IMR-90 (cell line): Measurements from ENCODE around the gene PDIA4.

Experiments used
- CEBPB ChIP-seq: IDR thresholded peaks from 2 replicates; pipeline ENCODE4 v1.6.1; 2012; ENCODE audit warnings: low read depth, low read length, improper control_type of control experiment
- POLR2A ChIP-seq: IDR thresholded peaks from 2 replicates; pipeline ENCODE4 v1.6.1; 2012; ENCODE audit warnings: mild to moderate bottlenecking, low read depth, low read length
- RAD21 ChIP-seq: IDR thresholded peaks from 2 replicates; pipeline ENCODE4 v1.6.1; 2012; ENCODE audit warnings: low read length, improper control_type of control experiment
- SMC3 ChIP-seq: fragments of 150-350 bp; IDR thresholded peaks from 2 replicates; pipeline ENCODE4 v1.6.1; 2016; ENCODE audit warnings: low read depth, mild to moderate bottlenecking, antibody characterized with exemption, low read length, moderate library complexity
- TF ChIP-seq, protein P1 (sequence below): conservative IDR thresholded peaks from 2 replicates; pipeline ENCODE4 v1.5.1; 2012; ENCODE audit warnings: mild to moderate bottlenecking, low read depth, low read length, improper control_type of control experiment

DNA sequence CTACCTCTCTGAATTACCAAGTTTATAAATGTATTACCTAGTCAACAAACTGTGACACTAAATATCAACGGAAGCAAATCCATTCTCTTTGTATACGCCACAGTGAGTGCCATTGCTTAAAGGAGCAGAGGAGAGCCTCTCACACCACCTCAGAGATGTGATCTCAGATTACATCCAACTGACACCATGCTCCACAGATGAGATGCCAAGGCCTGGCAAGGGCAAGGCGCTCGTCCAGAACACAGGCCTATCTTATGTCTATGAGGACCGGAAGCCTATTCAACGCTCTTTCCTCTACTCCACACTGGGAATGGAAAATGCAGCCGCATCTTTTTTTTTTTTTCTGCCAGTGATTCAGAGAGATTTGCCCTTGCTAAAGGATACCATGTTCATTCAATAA, 11.4 kb downstream of the PDIA4 start:
- TF ChIP-seq CEBPB = no peak
- TF ChIP-seq, protein P1, sequence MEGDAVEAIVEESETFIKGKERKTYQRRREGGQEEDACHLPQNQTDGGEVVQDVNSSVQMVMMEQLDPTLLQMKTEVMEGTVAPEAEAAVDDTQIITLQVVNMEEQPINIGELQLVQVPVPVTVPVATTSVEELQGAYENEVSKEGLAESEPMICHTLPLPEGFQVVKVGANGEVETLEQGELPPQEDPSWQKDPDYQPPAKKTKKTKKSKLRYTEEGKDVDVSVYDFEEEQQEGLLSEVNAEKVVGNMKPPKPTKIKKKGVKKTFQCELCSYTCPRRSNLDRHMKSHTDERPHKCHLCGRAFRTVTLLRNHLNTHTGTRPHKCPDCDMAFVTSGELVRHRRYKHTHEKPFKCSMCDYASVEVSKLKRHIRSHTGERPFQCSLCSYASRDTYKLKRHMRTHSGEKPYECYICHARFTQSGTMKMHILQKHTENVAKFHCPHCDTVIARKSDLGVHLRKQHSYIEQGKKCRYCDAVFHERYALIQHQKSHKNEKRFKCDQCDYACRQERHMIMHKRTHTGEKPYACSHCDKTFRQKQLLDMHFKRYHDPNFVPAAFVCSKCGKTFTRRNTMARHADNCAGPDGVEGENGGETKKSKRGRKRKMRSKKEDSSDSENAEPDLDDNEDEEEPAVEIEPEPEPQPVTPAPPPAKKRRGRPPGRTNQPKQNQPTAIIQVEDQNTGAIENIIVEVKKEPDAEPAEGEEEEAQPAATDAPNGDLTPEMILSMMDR = no peak
- no peak for TF ChIP-seq POLR2A
- no peak for TF ChIP-seq SMC3
- no peak for TF ChIP-seq RAD21
